ENCODE data around the gene CACUL1.

Gene CACUL1

GRCh38 chr10:118793545-118793944, 38.8 kb upstream of the CACUL1 start:
- H3K27ac ChIP-seq (ENCODE audit: low read depth, low read length) = no peak overlapping the region
- no peaks in the 10 kb centered on the region for H3K9me3 ChIP-seq (ENCODE audit: control insufficient read depth, insufficient read depth, low read length)
- no peak overlapping the region for H3K4me2 ChIP-seq (ENCODE audit: low read length)
- no peaks in the 10 kb centered on the region for H3F3A ChIP-seq (ENCODE audit: control insufficient read depth, insufficient read depth)
- no peaks in the 10 kb centered on the region for H3K4me1 ChIP-seq (ENCODE audit: control insufficient read depth, low read length)
- no peaks in the 10 kb centered on the region for H3K79me2 ChIP-seq (ENCODE audit: control insufficient read depth, low read length)
- H3K9me2 ChIP-seq (replicated peaks; ENCODE audit: control insufficient read depth, low read length) = no peaks in the 10 kb centered on the region
- H3K27me3 ChIP-seq (ENCODE audit: control insufficient read depth, low read length) = peaks cover 3% of the 10 kb centered on the region; the same call in 1 of the 2 replicates
- TF ChIP-seq CTCF (IDR thresholded peaks at IDR 0.05; ENCODE audit: low read depth, low read length, poor library complexity, severe bottlenecking) (no peak), EZH2phosphoT487 (IDR thresholded peaks at IDR 0.05; ENCODE audit: borderline replicate concordance, low read length) (no peak)
- no peaks in the 10 kb centered on the region for H3K36me3 ChIP-seq (ENCODE audit: control insufficient read depth, low read length)
- no peak overlapping the region for H3K4me3 ChIP-seq (ENCODE audit: low read length)
- H4K20me1 ChIP-seq (ENCODE audit: control insufficient read depth, insufficient read depth, low read depth, low read length) = no peaks in the 10 kb centered on the region

GRCh38 chr10:118792526-118792925, 37.8 kb upstream of the CACUL1 start:
- H3K9me3 ChIP-seq (ENCODE audit: control insufficient read depth, insufficient read depth, low read length) = no peaks in the 10 kb centered on the region
- H3K79me2 ChIP-seq (ENCODE audit: control insufficient read depth, low read length) = no peaks in the 10 kb centered on the region
- no peak overlapping the region for H3K4me3 ChIP-seq (ENCODE audit: low read length)
- no peaks in the 10 kb centered on the region for H3K4me1 ChIP-seq (ENCODE audit: control insufficient read depth, low read length)
- H3F3A ChIP-seq (ENCODE audit: control insufficient read depth, insufficient read depth) = no peaks in the 10 kb centered on the region
- H3K36me3 ChIP-seq (ENCODE audit: control insufficient read depth, low read length) = no peaks in the 10 kb centered on the region
- no peaks in the 10 kb centered on the region for H3K27me3 ChIP-seq (ENCODE audit: control insufficient read depth, low read length)
- no peak overlapping the region for H3K27ac ChIP-seq (ENCODE audit: low read depth, low read length)
- H3K4me2 ChIP-seq (ENCODE audit: low read length) = no peak overlapping the region
- H4K20me1 ChIP-seq (ENCODE audit: control insufficient read depth, insufficient read depth, low read depth, low read length) = no peaks in the 10 kb centered on the region
- TF ChIP-seq CTCF (IDR thresholded peaks at IDR 0.05; ENCODE audit: low read depth, low read length, poor library complexity, severe bottlenecking) (no peak), EZH2phosphoT487 (IDR thresholded peaks at IDR 0.05; ENCODE audit: borderline replicate concordance, low read length) (no peak)
- H3K9me2 ChIP-seq (replicated peaks; ENCODE audit: control insufficient read depth, low read length) = no peaks in the 10 kb centered on the region

GRCh38 chr10:118790058-118790457, 35.3 kb upstream of the CACUL1 start:
- H3K9me2 ChIP-seq (replicated peaks; ENCODE audit: control insufficient read depth, low read length) = no peaks in the 10 kb centered on the region
- H3K36me3 ChIP-seq (ENCODE audit: control insufficient read depth, low read length) = no peaks in the 10 kb centered on the region
- H3K27ac ChIP-seq (ENCODE audit: low read depth, low read length) = no peak overlapping the region
- no peaks in the 10 kb centered on the region for H3K4me1 ChIP-seq (ENCODE audit: control insufficient read depth, low read length)
- TF ChIP-seq CTCF (IDR thresholded peaks at IDR 0.05; ENCODE audit: low read depth, low read length, poor library complexity, severe bottlenecking) (no peak), EZH2phosphoT487 (IDR thresholded peaks at IDR 0.05; ENCODE audit: borderline replicate concordance, low read length) (no peak)
- H3K27me3 ChIP-seq (ENCODE audit: control insufficient read depth, low read length) = no peaks in the 10 kb centered on the region
- H3K4me2 ChIP-seq (ENCODE audit: low read length) = no peak overlapping the region
- H3K4me3 ChIP-seq (ENCODE audit: low read length) = no peak overlapping the region
- no peaks in the 10 kb centered on the region for H3F3A ChIP-seq (ENCODE audit: control insufficient read depth, insufficient read depth)
- no peaks in the 10 kb centered on the region for H3K79me2 ChIP-seq (ENCODE audit: control insufficient read depth, low read length)
- H4K20me1 ChIP-seq (ENCODE audit: control insufficient read depth, insufficient read depth, low read depth, low read length) = no peaks in the 10 kb centered on the region
- H3K9me3 ChIP-seq (ENCODE audit: control insufficient read depth, insufficient read depth, low read length) = no peaks in the 10 kb centered on the region

- H3K27ac ChIP-seq (ENCODE audit: low read depth, low read length) = no peak overlapping the region
- H3K4me1 ChIP-seq (ENCODE audit: control insufficient read depth, low read length) = no peaks in the 10 kb centered on the region
- H3K4me2 ChIP-seq (ENCODE audit: low read length) = no peak overlapping the region
- no peaks in the 10 kb centered on the region for H3K9me2 ChIP-seq (replicated peaks; ENCODE audit: control insufficient read depth, low read length)
- H3K79me2 ChIP-seq (ENCODE audit: control insufficient read depth, low read length) = no peaks in the 10 kb centered on the region
- TF ChIP-seq EZH2phosphoT487 (IDR thresholded peaks at IDR 0.05; ENCODE audit: borderline replicate concordance, low read length) (no peak), CTCF (IDR thresholded peaks at IDR 0.05; ENCODE audit: low read depth, low read length, poor library complexity, severe bottlenecking) (no peak)
- H4K20me1 ChIP-seq (ENCODE audit: control insufficient read depth, insufficient read depth, low read depth, low read length) = no peaks in the 10 kb centered on the region
- H3K36me3 ChIP-seq (ENCODE audit: control insufficient read depth, low read length) = no peaks in the 10 kb centered on the region
- no peaks in the 10 kb centered on the region for H3K27me3 ChIP-seq (ENCODE audit: control insufficient read depth, low read length)
- no peaks in the 10 kb centered on the region for H3K9me3 ChIP-seq (ENCODE audit: control insufficient read depth, insufficient read depth, low read length)
- H3F3A ChIP-seq (ENCODE audit: control insufficient read depth, insufficient read depth) = no peaks in the 10 kb centered on the region
- H3K4me3 ChIP-seq (ENCODE audit: low read length) = no peak overlapping the region
These were observed 30.8 kb upstream of the CACUL1 start for GRCh38 chr10:118785551-118785950.
